Limb (tissue), 2 donors: ENCODE measurements around the gene RHBDD1.
A peak's percentile ranks its signal among the peaks of the same experiment; 100 is the strongest.
"Not testable (repeated sequence)": the region's sequence is repeated elsewhere in the genome, so short reads cannot be mapped to it uniquely, and the experiment has no call there.

Experiments
- DNase-seq, 2 donors: peaks; one replicate each; pipeline ENCODE4 v3.0.0-alpha.2; 2016; ENCODE audit errors: extremely low spot score in 2 of 2

RHBDD1 gene

DNA sequence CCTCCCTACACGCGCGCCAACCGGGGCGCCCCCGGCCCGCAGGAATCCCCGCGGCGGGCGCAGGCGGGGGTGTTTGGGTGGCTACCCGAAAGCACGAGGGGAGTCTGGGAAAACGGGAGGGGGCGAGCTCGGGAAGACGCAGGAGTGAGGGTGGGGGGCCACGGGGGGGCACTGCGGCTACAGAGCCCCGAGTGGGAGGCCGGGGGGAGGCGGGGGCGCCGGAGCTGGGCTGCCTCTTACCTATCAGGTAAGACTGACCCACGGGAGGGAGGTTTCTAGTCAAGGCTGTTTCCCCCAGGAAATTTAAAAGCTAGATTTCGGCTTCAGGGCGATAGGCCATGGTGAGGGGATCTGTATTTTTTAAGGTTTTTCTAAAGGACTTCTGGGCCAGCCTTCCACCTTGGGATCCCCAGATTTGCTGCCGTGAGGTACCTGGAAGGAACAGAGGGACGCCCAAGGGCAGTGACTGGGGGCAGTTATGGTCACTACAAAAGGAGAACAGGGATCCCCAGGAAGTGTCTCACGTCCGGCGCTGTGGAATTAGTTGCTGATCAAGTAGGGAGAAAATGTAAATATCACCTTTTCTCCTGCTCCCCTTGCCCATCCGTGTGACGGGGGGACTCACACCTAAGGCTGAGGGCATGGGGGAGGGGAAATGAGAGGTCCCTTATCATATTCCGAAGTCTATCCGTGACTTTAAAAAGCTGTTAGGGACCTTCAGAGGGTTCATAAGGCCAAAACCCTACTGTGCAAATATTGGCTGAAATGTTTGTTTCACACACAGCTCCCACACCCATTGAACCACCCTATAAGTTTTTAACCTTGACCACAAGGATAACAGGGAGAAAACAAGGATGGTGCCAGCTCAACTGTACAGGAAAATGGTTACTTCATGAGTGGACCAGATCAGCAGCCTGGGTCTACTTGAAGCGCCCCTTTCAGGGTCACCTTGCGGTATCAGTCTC lies 35.6 kb upstream of the RHBDD1 start:
- no peak for DNase-seq

DNA sequence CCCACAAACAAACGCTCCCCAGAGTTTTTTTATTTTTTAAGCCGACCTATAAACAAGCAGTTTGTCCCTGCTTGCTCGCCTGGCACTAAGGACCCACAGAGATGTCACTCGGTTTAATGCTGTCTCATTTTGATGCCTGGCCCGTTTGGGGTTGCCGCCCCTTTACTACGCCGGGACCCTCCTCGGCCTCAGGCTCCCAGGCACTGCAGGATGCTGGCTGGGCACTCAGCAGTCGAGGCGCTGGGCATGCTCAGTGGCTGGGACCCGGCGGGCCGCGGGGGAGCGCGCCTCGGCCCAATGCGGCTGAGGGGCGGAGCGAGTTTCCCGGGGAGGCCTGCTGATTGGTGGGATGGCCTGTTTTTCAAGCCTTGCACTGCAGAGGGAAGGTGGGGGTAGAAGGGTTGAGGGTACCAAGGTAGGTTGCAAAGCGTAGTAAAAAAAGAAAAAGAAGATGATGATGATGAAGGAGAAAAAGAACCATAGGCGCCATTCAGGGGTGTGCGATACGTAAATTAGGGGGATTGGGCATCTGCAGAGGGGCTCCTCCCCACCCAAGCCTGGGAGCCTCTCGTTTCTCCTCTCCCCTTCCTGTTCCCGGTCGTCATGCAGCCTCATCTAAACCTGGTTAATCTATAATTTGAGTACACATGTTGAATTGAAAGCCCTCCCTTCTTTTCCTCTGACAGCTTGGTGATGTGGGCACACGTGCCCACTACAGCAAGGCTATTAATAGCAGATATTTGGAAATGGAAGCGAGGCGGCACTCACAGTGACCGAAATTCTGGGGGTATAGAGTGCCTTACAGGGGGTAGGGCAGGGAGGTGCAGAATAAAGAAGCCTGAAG lies 34.7 kb upstream of the RHBDD1 start:
- DNase-seq, result peak in 1 of 2 donors; percentile 93

DNA sequence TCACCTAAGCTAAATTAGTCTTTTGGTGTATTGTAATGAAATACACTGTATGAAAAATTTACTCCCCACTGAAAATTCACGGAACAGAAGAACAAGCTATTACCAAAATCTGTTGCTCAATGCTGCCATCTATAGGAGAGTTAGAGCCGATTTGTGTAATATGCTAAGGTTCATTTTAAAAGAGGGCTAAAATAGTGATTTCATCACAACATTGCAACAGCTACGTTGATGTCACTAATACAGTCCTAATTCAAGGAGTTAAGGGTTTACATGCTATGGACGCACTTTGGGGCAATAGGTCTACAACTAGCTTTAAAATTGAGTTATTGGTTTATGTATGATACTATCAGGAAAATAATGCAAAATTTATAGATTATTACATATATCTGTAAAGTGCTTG lies 33.3 kb upstream of the RHBDD1 start:
- DNase-seq, result peak in 1 of 2 donors; percentile 82

DNA sequence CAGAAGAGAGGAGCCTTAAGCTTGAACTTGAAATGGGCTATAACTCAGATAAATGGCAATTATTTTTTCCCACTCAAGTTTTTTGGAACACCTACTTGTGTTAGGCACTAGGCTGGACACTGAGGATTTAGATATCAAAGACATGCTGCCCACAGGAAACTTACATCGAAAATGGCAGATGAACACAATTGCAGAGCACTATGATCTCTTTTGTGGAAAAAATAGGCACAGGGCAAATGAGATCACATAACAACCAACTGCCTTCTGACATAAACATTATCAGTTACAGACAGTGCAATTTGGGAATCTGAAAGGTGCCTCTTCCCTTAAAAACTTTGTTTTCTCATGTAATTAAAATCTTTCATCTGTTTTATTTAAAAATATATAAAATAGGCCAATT lies 32.4 kb upstream of the RHBDD1 start:
- DNase-seq, result no peak

DNA sequence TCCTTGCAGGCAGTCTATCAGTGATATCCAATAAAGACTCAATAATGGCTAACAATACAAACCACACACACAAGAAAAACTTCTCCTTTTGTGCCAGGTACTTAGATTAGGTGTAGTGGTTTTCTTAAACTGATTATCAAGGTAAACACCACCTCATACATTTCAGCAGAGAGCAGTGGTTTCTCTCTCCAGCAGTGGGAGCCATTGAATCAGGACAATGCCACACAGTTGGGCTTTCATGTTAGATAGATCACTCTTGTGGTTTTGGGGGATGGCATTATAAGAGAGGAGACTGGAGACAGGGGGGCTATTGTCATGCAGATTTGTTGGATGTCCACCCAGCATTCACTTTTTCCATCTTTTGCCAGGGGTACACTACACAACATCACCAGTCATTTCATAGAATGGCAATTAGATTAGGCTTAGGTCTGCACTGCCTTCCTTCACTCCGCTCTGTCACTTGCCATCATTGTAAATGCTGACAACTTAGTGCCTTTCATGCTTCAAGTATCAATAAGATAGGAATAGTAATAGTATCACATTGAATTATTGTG lies 22.6 kb upstream of the RHBDD1 start:
- no peak for DNase-seq

DNA sequence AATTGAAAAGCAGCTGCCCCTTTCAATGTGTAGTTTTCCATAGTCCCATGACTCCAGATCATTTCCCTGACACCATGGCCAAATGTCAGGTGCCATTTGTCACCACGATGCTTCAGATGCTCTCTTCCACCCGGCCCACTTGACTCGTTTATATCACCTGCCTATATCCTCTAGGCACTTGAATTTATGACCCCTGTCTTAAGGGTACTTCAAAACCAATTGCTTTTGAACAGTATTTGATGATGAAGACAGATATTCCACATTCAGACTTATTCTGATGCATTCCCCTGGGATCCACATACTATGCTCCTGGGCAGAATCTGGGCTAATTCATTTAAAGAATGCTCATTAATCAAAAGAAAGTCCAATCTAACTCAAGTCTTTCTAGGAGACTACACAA lies 16.9 kb upstream of the RHBDD1 start:
- DNase-seq, result no peak

DNA sequence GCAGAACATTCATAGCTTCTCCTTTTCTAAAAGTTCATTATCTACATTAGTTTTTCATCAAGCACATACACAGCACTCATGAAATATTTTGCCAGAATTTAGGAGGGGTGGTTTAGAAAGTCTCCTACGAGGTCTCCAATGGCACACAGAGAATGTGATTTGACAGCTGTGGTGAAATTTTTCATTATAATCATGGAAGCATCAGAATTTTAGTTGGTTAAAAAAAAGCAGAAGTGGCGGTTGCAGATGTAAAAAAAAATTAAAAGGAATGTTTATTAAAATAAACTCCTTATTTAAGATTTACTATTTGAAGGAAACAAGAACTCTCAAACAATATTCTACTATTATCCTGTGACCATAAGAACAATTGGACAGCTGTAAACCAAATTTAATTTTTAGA lies 10.8 kb upstream of the RHBDD1 start:
- DNase-seq, result no peak

DNA sequence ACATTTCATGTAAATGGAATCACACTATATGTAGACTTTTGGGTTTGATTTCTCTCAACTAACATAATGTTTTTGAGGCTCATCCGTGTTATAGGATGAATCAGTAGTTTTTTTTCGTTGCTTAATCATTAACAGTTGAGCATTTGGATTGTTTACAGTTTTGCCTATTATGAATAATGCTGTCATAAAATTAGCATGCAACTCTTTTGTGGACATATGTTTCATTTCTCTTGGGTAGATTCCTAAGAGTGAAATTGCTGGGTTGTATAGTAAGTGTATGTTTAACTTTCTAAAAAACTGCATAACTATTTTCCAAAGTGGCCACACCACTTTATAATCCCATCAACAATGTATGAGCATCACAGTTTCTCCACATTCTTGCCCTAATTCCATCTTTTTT lies 7.7 kb upstream of the RHBDD1 start:
- DNase-seq, result no peak

DNA sequence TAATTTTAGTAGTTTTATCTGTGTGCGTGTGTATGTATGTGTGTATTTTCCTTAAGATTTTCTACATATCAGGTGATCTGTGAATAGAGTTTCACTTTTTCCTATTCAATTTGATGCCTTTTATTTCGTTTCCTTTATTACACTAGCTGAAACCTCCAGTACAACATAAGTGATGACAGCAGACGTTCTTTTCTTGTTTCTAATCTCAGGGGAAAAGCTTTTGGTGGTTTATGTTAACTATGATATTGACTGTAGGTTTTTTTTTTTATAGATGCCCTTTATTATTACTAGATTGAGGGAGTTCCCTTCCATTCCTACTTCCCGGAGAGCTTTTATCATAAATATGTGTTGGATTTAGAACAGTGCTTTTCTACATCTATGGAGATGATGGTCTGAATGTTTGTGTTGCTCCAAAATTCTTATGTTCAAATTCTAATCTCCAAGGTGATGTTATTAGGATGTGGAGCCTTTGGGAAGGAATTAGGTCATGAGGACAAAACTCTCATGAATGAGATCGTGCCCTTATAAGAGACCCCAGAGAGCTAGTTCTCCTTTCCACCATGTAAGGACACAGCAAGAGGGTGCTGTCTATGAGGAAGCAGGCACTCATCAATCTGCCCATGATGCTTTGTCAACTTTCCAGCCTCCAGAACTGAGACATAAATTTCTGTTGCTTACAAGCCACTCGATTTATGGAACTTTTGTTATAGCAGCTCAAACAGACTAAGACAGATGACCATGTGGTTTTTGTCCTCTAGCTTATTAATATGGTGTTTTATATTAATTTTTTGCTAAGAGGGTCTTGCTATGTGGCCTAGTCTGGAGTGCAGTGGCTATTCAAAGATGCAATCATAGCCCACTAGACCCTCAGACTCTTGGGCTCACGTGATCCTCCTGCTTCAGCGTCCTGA lies 5.9 kb upstream of the RHBDD1 start:
- DNase-seq, result no peak

DNA sequence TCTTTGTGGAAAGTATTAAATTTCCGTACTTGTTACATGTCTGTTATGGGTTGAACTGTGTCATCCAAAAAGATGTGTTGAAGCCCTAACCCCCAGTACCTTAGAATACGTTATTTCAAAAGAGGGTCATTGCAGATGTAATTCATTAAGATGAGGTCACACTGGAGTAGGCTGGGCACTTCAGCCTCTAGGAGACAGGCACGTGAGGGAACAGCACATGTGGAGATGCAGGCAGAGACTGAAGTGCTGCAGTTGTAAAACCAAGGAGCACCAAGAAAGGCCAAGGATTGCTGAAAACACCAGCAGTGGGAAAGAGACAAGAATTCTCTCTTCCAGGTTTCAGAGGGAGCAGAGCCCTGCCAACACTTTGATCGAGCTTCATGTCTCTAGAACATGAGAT lies 4.6 kb upstream of the RHBDD1 start:
- DNase-seq, result no peak

DNA sequence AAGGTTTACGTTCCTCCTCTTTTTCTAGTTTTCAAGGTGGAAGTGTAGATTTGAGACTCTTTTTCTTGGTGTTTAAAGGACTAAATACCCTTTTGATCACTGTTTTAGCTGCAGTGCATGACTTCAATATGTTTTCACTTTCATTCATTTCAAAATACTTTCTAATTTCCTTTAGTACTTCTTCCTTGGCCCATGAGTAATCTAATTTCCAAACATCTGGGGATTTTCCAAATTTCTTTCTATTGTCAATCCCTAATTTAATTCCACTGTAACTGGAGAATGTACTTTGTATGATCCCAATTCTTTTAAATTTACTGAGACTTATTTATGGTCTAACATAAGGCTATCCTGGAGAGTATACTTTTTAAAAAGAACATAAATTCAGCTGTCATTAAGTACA lies 3.8 kb upstream of the RHBDD1 start:
- no peak for DNase-seq

DNA sequence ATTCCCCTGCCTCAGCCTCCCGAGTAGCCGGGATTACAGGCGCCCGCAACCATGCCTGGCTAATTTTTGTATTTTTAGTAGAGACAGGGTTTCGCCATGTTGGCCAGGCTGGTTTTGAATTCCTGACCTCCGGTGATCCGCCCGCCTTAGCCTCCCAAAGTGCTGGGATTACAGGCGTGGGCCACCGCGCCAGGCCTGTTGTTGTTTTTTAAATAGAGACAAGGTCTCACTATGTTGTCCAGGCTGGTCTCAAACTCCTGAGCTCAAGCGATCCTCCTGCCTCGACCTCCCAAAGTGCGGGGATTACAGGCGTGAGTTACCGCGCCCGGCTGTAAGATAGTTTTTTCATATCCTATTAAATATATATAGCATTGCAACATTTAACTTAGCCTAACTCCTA lies 974 bp upstream of the RHBDD1 start:
- DNase-seq, result not testable (repeated sequence)

DNA sequence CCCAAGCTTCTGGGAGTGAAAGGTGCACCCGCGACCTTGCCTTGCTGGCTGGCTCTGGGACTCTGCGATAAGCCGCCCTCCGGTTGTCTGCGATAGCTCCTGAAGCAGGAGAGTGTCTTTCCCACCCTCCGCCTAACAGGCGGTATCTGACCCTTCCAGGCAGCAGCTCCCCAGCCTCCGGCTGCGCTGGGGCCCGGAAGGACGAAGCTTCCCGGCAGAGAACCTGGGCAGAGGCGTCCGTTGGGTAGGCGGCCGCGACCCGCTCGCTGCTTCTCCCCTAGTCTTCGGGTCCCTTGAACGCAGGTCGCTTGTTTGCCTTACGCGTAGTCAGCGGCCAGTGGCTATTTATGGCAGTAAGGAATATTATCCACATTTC lies 446 bp upstream of the RHBDD1 start:
- no peak for DNase-seq

DNA sequence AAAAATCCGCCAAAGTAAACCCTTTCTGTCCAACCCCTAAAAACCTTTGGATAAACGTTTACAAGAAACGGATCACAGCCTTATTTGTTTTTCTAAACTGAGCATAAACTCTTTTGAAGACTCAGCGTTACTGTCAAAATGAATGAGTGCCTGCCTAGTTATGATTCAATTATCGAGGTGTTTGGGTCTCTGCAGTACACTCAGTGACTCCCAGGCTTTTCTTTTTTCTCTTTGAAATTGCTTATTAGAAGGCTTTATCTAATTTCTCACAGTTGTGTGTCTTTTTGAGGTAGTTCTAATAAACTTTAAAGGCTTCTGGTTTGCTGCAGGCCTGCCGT lies 663 bp downstream of the RHBDD1 start:
- no peak for DNase-seq

DNA sequence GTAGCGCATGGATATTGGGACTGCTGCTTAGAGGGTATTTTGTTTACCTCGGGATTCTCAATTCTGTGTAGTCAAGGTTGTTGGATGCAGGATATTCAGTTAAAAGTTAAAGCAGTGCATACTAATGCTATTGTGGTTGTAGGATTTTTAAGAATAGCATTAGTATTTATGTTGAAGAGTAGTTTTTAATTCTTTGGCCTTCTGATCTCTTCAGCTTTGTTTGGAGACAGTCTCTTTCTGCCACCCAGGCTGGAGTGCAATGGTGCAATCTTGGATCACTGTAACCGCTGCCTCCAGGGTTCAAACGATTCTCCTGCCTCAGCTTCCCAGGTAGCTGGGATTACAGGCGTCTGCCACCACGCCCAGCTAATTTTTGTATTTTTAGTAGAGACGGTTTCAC lies 1.5 kb downstream of the RHBDD1 start:
- no peak for DNase-seq

DNA sequence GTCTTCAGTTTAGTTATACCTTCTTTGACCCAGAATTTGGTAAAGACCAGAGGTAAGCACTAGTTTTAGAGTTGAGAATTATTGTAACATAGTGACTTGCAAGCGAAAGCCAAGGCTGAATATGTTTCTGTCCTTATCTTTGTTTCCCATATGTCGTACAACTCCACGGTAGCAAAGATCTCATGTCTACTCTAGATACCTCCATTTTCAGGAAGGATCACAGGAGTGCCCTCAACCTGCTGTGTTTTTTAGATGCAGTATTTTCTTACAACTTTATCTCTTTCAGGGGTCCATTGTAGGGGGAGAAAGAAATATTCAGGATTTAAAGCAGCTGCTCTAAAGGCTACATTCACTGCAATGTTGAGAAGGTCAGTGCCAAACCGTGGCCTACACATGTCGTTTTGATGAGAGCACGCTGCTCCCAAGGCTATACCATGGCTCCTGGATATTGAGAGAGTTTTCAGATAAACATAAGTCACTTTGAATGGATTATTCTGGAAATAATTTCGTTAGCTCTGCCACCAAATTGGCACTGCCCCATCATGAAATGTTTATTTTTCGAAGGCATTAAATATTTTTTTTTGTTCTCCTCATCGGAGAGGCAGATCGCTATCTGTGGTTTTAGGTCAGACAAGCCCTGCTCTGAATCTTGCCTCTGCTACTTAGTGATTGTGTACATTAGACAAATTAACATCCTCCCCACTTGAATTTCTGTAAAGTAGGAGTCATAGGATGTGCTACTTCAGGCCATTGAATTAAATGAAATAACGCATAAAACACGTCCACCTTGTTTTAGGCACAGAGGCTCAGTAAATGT lies 2.1 kb downstream of the RHBDD1 start:
- no peak for DNase-seq

DNA sequence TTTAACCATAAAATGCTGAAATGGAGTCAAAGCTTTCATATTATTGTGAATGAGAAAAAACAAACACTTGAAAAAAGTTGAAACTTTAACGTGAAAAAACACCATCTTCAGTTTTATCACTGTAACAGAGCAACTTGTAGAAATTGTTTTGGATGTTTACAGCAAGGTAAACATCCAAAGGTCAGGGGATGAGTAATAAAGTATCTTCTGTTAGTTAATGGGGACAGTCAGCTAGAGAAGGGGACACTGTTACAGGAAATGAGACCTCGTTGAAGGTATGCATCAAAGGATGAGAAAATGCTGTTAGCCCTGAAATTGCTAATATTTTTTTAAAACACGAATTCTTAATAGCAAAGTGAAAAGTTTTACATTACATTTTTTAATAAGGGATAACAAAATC lies 2.9 kb downstream of the RHBDD1 start:
- no peak for DNase-seq

DNA sequence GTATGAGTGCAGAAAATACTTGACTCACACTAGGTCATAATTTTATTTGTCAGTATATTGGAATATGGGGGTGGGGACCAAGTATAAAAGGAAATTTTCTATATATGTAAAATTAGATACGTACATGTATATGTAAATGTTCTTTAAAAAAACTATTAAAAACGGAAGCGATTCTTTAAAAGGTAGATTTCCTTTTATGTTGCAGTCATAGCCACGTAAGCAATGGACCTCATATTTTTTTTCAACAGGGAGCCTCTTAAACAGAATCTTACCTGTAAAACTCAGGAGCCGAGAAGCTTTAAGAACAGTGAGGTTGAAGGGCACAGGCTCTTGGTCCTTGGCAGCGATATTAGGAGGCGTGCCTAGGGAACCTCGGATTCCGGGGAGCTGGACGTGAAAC lies 3.3 kb downstream of the RHBDD1 start:
- no peak for DNase-seq

DNA sequence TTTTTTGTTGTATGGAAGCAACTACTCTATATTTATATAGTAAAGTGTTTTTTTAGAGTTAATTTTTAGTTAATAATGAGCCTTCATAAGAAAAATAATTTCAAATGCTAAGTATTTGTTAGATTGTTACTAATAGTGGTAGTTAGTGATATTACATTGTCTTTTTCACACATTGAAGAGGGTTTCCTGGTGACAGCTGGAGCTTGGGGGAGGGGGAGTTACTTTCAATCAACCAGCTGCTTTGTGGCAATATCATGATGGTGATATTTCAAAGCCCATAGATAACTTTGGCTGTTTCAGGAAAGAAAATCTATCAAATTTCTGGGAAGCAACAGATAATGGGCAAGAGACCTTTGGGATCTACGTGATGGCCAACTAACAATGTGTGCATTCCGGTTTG lies 4.1 kb downstream of the RHBDD1 start:
- no peak for DNase-seq

DNA sequence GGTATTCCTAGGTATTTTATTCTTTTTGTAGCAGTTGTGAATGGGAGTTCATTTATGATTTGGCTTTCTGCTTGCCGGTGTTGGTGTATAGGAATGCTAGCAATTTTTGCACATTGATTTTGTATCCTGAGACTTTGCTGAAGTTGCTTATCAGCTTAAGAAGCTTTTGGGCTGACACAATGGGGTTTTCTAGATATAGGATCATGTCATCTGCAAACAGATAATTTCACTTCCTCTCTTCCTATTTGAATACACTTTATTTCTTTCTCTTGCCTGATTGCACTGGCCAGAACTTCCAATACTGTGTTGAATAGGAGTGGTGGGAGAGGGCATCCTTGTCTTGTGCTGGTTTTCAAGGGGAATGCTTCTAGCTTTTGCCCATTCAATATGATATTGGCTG lies 7.1 kb downstream of the RHBDD1 start:
- not testable (repeated sequence) for DNase-seq
